22Rv1 (cell line): Measurements from ENCODE around the gene DUSP18.

Experiments used
- ZFX ChIP-seq: fragments of 450-650 bp; IDR thresholded peaks from 2 replicates; pipeline ENCODE4 v1.6.1; 2017; ENCODE audit warnings: antibody characterized with exemption, borderline replicate concordance
- TF ChIP-seq, protein P1 (sequence below): fragments of 450-650 bp; IDR thresholded peaks from 2 replicates; pipeline ENCODE4 v1.5.1; 2017; ENCODE audit warnings: mild to moderate bottlenecking

DNA sequence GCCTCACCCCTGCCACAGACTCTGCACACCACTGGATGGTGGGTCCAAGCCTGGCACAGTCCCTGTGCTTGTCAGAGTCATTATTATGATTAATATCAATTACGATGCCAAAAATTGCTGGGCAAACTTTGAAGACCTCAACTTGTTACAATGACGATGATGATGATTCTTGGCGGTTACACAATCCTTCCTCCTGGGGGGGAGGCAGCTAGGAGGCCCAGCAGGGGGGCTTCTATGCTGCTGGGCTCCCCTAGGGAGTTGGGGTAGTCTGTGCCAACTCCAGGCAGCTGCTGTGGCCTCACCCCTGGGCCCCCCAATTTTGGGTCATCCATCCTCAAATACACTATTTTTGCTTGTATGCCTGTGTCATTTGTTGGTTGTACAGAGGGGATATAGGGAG lies 20.1 kb downstream of the DUSP18 start:
- TF ChIP-seq, protein P1, sequence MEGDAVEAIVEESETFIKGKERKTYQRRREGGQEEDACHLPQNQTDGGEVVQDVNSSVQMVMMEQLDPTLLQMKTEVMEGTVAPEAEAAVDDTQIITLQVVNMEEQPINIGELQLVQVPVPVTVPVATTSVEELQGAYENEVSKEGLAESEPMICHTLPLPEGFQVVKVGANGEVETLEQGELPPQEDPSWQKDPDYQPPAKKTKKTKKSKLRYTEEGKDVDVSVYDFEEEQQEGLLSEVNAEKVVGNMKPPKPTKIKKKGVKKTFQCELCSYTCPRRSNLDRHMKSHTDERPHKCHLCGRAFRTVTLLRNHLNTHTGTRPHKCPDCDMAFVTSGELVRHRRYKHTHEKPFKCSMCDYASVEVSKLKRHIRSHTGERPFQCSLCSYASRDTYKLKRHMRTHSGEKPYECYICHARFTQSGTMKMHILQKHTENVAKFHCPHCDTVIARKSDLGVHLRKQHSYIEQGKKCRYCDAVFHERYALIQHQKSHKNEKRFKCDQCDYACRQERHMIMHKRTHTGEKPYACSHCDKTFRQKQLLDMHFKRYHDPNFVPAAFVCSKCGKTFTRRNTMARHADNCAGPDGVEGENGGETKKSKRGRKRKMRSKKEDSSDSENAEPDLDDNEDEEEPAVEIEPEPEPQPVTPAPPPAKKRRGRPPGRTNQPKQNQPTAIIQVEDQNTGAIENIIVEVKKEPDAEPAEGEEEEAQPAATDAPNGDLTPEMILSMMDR, result no peak
- TF ChIP-seq ZFX, result no peak
